NCI-H774 (cell line): ENCODE results near the gene PRCD.

Experiments
- DNase-seq: peaks from one replicate; lab custom pipeline; 2025; lab: John Stamatoyannopoulos, UW

PRCD gene

GRCh38 chr17:76570877-76571471 is 31.1 kb downstream of the PRCD start:
- no peak for DNase-seq

GRCh38 chr17:76572201-76572910 is 32.5 kb downstream of the PRCD start:
- no peak for DNase-seq

GRCh38 chr17:76573096-76573495 is 33.3 kb downstream of the PRCD start:
- no peak for DNase-seq

GRCh38 chr17:76574166-76574565 is 34.3 kb downstream of the PRCD start:
- no peak for DNase-seq

- no peak for DNase-seq
Measured at GRCh38 chr17:76575570-76575969, 35.7 kb downstream of the PRCD start.

GRCh38 chr17:76576189-76576588 is 36.3 kb downstream of the PRCD start:
- DNase-seq = no peak

- no peak for DNase-seq
Measured at GRCh38 chr17:76577876-76578275, 38.0 kb downstream of the PRCD start.

- DNase-seq = no peak
Measured at GRCh38 chr17:76578376-76578775, 38.5 kb downstream of the PRCD start.

- no peak for DNase-seq
Measured at GRCh38 chr17:76579281-76579680, 39.4 kb downstream of the PRCD start.

GRCh38 chr17:76581515-76581914 is 41.7 kb downstream of the PRCD start:
- DNase-seq = no peak

- no peak for DNase-seq
Measured at GRCh38 chr17:76582660-76583059, 42.8 kb downstream of the PRCD start.

GRCh38 chr17:76584427-76585032 is 44.7 kb downstream of the PRCD start:
- no peak for DNase-seq

- DNase-seq = no peak
Measured at GRCh38 chr17:76585033-76585648, 45.3 kb downstream of the PRCD start.

GRCh38 chr17:76585649-76586593 is 46.1 kb downstream of the PRCD start, which contains the start of gene ST6GALNAC2:
ST6GALNAC2 (minus strand) TSS chr17:76585860; CDS start chr17:76585808, 52 bp downstream.
- peak; percentile 46 for DNase-seq

GRCh38 chr17:76586741-76587487 is 47.1 kb downstream of the PRCD start:
- peak; percentile 13 for DNase-seq

GRCh38 chr17:76588182-76588581 is 48.3 kb downstream of the PRCD start:
- DNase-seq = no peak

- no peak for DNase-seq
Measured at GRCh38 chr17:76593384-76593826, 53.6 kb downstream of the PRCD start.

GRCh38 chr17:76593959-76594358 is 54.1 kb downstream of the PRCD start:
- DNase-seq = no peak

GRCh38 chr17:76594690-76595089 is 54.8 kb downstream of the PRCD start:
- no peak for DNase-seq
